ENCODE results near the gene VPS16. TPM values are rescaled to one million over a fixed set of nuclear protein-coding genes. Genes with fewer than 3 reads are reported as not detected.

VPS16 gene
- total and polyA plus RNA-seq, 12 donors: 24.8 to 115 (median 34.8) TPM

DNA sequence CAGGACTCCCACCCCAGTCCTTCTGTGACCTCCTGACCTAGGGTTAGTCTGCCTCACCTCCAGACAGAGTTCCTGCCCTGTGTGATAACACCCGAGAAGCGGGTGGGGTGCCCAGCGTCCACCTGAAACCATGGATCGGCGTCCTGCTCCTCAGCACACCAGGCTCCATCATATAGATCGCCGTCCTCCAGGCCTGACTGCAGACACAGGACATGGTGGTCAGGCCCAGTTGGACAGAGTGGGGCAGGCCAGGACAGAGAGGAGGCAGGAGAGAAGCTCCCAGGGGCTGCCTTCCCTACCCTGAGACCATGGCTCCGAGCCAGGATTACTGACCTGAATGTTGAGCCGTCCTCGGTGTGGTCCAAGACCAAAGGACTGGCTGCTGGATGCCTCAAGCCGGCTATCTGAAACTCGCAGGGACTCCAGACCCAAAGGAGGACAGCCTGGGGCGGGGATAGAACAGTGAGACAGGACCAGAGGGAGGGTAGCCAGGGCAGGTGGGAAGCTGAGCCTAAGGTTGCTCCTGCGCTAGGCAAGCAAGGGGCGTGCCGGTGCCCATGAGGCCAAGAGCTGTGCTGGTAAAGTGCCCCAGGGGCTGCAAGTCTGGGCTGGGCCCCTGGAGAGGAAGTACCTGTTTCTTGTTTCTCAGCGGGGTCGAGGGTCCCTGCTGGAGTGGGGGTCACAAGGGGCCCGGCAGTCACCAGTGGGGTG lies 42.3 kb upstream of the VPS16 start:
- TF ChIP-seq, protein P1, sequence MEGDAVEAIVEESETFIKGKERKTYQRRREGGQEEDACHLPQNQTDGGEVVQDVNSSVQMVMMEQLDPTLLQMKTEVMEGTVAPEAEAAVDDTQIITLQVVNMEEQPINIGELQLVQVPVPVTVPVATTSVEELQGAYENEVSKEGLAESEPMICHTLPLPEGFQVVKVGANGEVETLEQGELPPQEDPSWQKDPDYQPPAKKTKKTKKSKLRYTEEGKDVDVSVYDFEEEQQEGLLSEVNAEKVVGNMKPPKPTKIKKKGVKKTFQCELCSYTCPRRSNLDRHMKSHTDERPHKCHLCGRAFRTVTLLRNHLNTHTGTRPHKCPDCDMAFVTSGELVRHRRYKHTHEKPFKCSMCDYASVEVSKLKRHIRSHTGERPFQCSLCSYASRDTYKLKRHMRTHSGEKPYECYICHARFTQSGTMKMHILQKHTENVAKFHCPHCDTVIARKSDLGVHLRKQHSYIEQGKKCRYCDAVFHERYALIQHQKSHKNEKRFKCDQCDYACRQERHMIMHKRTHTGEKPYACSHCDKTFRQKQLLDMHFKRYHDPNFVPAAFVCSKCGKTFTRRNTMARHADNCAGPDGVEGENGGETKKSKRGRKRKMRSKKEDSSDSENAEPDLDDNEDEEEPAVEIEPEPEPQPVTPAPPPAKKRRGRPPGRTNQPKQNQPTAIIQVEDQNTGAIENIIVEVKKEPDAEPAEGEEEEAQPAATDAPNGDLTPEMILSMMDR (IDR thresholded peaks at IDR 0.05): no peak
- TF ChIP-seq POLR2A (IDR thresholded peaks at IDR 0.05): no peak
- Histone ChIP-seq H3K36me3 (replicated peaks in 1 of 2) (no peaks in the 10 kb centered on the region), H3K4me1 (replicated peaks in 1 of 2) (peaks cover 0 to 5% of the 10 kb centered on the region in 2 donors), H3K4me3 (no peak overlapping the region), H3K27ac (no peak overlapping the region), H3K27me3 (peaks cover 39% of the 10 kb centered on the region), H3K9me3 (replicated peaks in 1 of 3) (no peaks in the 10 kb centered on the region)
- no peak for DNase-seq
- intact Hi-C loops (cut with DNase I): no loop called here
- 85 to 92% (median 90%) methylated on average over 7 to 19 of the region's 19 CpGs for WGBS, 4 donors

DNA sequence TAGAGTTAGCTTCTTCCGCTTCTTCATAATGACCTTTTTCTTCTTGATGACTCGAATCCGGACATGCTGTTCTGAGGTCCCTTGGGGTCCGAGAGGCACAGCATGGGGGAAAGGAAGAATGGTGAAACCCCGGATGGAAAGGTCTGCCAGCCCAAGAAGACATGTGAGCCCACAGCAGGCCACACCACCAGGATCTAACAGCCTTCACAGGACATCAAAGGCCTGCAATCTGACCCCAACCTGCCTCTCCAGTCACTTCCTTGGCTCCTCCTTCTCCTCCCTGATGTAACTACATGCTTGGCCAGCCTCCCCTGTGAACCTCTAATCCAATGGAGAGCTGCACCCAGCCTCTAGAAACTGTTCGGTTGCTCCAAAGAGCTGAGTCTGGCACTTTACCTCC lies 41.7 kb upstream of the VPS16 start:
- DNase-seq: no peak
- 77 to 92% (median 85%) methylated on average over 6 of the region's 6 CpGs for WGBS, 4 donors
- Histone ChIP-seq H3K27me3 (peaks cover 39% of the 10 kb centered on the region), H3K27ac (no peak overlapping the region), H3K36me3 (replicated peaks in 1 of 2) (no peaks in the 10 kb centered on the region), H3K4me3 (no peak overlapping the region), H3K4me1 (replicated peaks in 1 of 2) (peaks cover 0 to 5% of the 10 kb centered on the region in 2 donors), H3K9me3 (replicated peaks in 1 of 3) (no peaks in the 10 kb centered on the region)
- intact Hi-C loops (cut with DNase I): no loop called here
- TF ChIP-seq POLR2A (IDR thresholded peaks at IDR 0.05): no peak
- TF ChIP-seq, protein P1 (IDR thresholded peaks at IDR 0.05): no peak

DNA sequence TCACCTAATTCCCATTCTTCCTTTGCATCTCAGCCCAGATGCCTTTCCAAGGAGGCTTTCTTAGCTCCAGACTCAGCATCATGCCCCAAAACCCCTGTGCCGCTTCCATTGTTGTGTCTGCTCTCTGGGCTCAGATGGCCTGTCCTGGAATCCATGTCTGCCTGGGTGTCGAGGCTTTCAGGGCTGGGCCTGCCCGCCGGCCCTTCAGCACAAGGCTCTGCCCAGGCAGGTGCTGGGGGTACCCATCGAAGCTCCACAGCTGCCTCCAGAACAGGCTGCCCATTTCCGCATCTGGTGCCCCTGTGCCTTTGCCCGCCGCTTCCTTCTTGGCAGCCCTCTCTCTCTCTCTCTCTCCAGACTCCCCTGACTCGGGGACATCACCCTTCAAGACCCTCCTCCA lies 41.3 kb upstream of the VPS16 start:
- H3K27ac ChIP-seq: no peak overlapping the region
- no peak for DNase-seq
- no peak for TF ChIP-seq POLR2A (IDR thresholded peaks at IDR 0.05)
- TF ChIP-seq, protein P1 (IDR thresholded peaks at IDR 0.05): no peak
- no peaks in the 10 kb centered on the region for H3K9me3 ChIP-seq (replicated peaks in 1 of 3)
- intact Hi-C loops (cut with DNase I): no loop called here
- WGBS, 4 donors: 51 to 61% (median 56%) methylated on average over 8 to 9 of the region's 9 CpGs
- no peak overlapping the region for H3K4me3 ChIP-seq
- H3K27me3 ChIP-seq: peaks cover 39% of the 10 kb centered on the region
- no peaks in the 10 kb centered on the region for H3K36me3 ChIP-seq (replicated peaks in 1 of 2)
- peaks cover 0 to 5% of the 10 kb centered on the region in 2 donors for H3K4me1 ChIP-seq (replicated peaks in 1 of 2)

DNA sequence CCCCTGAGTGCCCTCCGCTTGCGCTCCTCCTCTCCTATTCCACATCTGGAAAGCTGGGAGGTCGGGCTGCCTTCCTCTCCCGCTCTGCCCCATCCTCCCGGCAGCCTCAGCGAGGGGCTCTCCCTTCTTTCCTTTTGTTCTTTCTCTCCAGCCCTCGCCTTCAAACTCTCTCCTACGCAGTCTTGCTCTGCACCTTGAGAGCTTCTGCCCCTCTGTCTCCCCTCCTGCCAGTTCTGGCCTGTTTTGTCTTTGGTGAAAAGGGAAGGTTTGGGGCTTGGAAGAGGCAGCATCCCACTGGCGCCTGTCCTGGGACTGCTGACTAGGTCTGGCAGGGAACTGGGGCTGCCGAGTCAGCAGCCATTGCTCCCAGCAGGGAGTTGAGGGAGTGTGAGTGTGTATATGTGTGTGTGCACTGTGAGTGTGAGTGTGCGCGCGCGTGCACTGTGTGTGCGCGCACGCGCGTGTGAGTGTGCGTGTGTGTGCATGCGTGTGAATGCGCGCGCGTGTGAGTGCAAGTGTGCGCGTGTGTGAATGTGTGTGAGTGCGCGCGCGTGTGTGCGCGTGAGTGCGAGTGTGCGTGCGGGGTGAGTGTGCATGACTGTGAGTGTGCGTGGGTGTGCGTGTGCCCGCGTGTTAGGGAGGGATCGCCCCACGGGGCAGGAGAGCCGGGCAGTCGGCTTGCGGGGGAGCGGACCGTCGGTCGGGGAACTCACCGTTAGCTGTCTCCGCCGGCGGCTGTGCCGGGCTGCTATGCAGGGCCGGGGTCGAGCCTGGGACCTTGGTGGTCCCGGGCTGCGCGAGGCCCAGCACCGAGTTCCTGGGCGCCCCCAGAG lies 40.6 kb upstream of the VPS16 start:
- intact Hi-C loops (cut with DNase I): no loop called here
- H3K4me1 ChIP-seq (replicated peaks in 1 of 2): peaks cover 0 to 5% of the 10 kb centered on the region in 2 donors
- H3K27me3 ChIP-seq: peaks cover 39% of the 10 kb centered on the region
- 3 to 10% (median 6%) methylated on average over 23 to 61 of the region's 61 CpGs for WGBS, 4 donors
- TF ChIP-seq, protein P1 (IDR thresholded peaks at IDR 0.05): no peak
- TF ChIP-seq POLR2A (IDR thresholded peaks at IDR 0.05): no peak
- no peaks in the 10 kb centered on the region for H3K36me3 ChIP-seq (replicated peaks in 1 of 2)
- DNase-seq: no peak
- H3K27ac ChIP-seq: no peak overlapping the region
- H3K4me3 ChIP-seq: peak overlapping the region in 1 of 4 donors; percentile 42
- H3K9me3 ChIP-seq (replicated peaks in 1 of 3): no peaks in the 10 kb centered on the region
